OCI-LY1 (cell line): ENCODE data around the gene ZNF692.

Experiments
- H2AFZ ChIP-seq: fragments of 200-600 bp; sonication (generic), shearing (Covaris generic); 2 replicates; pipeline ENCODE4 v1.6.0; 2014; ENCODE audit warnings: antibody characterized with exemption, mild to moderate bottlenecking, low read length
- H3F3A ChIP-seq: fragments of 200-600 bp; sonication (generic), shearing (Covaris generic); 2 replicates; pipeline ENCODE4 v1.6.0; 2014; ENCODE audit warnings: mild to moderate bottlenecking, antibody characterized with exemption, low read length, moderate library complexity; ENCODE audit not compliant: insufficient read depth
- H3K27ac ChIP-seq: fragments of 200-600 bp; sonication (generic); 2 replicates; pipeline ENCODE4 v1.5.1; 2014; ENCODE audit warnings: low read length, mixed run types, mild to moderate bottlenecking, low read depth; ENCODE audit not compliant: poor library complexity, severe bottlenecking
- H3K27me3 ChIP-seq: fragments of 200-600 bp; sonication (generic); 2 replicates; pipeline ENCODE4 v1.6.0; 2014; ENCODE audit warnings: antibody characterized with exemption, mild to moderate bottlenecking, low read length, moderate library complexity; ENCODE audit not compliant: insufficient read depth
- H3K36me3 ChIP-seq: fragments of 200-600 bp; sonication (generic); 2 replicates; pipeline ENCODE4 v1.6.1; 2014; ENCODE audit warnings: mild to moderate bottlenecking, antibody characterized with exemption, low read length, moderate library complexity, mixed read lengths; ENCODE audit not compliant: insufficient read depth
- H3K4me1 ChIP-seq: fragments of 200-600 bp; sonication (generic); 2 replicates; pipeline ENCODE4 v1.5.1; 2014; ENCODE audit warnings: mild to moderate bottlenecking, low read length, moderate library complexity; ENCODE audit not compliant: insufficient read depth, severe bottlenecking
- H3K4me2 ChIP-seq: fragments of 200-600 bp; sonication (generic), shearing (Covaris generic); 2 replicates; pipeline ENCODE4 v1.6.1; 2014; ENCODE audit warnings: low read length
- H3K4me3 ChIP-seq: fragments of 200-600 bp; sonication (generic); 2 replicates; pipeline ENCODE4 v1.5.1; 2014; ENCODE audit warnings: low read length, low read depth, mild to moderate bottlenecking, mixed read lengths; ENCODE audit not compliant: poor library complexity, severe bottlenecking
- H3K79me2 ChIP-seq: fragments of 200-600 bp; shearing (Covaris generic); 2 replicates; pipeline ENCODE4 v1.6.1; 2016; ENCODE audit warnings: mixed run types, low read length, mixed read lengths; ENCODE audit not compliant: insufficient read depth
- H3K9ac ChIP-seq: fragments of 200-600 bp; sonication (generic), shearing (Covaris generic); 2 replicates; pipeline ENCODE4 v1.6.1; 2014; ENCODE audit warnings: mild to moderate bottlenecking, low read length, mixed read lengths
- H3K9me2 ChIP-seq: fragments of 200-600 bp; sonication (generic), shearing (Covaris generic); 2 replicates; pipeline ENCODE4 v1.6.1; 2014; ENCODE audit warnings: low read depth, mild to moderate bottlenecking, low read length, mixed read lengths
- H3K9me3 ChIP-seq: fragments of 200-600 bp; shearing (Covaris generic); 2 replicates; pipeline ENCODE4 v1.6.1; 2014; ENCODE audit warnings: low read length, mixed read lengths
- H4K20me1 ChIP-seq: fragments of 200-600 bp; sonication (generic), shearing (Covaris generic); 2 replicates; pipeline ENCODE4 v1.6.0; 2016; ENCODE audit warnings: mild to moderate bottlenecking, low read length; ENCODE audit not compliant: insufficient read depth
- CTCF ChIP-seq: fragments of 200-600 bp; sonication (generic), shearing (Covaris generic); IDR thresholded peaks from 2 replicates; pipeline ENCODE4 v1.5.1; 2017; ENCODE audit warnings: mild to moderate bottlenecking, antibody characterized with exemption, low read length, moderate library complexity, mixed read lengths
- EZH2 ChIP-seq: fragments of 200-600 bp; sonication (generic), shearing (Covaris generic); IDR thresholded peaks from 2 replicates; pipeline ENCODE4 v1.8.0; 2017; ENCODE audit warnings: borderline replicate concordance, mixed run types, mild to moderate bottlenecking, antibody characterized with exemption, low read length, moderate library complexity, mixed read lengths

The ZNF692 gene

DNA sequence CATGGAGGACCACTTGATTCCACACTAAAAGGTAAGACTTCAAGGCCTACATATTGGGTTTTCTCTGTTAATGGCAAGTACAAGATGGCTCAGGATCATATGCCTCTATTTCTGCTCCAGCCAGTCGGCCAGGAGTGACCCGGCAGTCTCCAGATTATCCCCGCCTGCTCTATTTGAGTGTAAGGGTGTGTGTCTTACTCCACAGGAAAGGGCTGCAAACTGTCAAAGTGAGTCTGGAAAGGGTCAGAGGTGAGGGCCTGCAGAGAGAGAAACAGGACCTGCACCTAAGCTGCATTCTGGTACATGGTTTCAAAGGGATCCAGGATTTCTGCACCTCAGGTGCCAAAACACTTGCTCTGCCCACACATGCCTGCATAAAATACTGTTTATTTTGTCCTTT is 9.2 kb downstream of the ZNF692 start:
- H3K27me3 ChIP-seq: no peaks in the 10 kb centered on the region
- H3K9me3 ChIP-seq: no peaks in the 10 kb centered on the region
- H3K36me3 ChIP-seq: peaks cover 86% of the 10 kb centered on the region
- H3K79me2 ChIP-seq: no peaks in the 10 kb centered on the region
- no peak overlapping the region for H3K4me2 ChIP-seq
- H4K20me1 ChIP-seq: no peaks in the 10 kb centered on the region
- H3K9ac ChIP-seq: no peak overlapping the region
- TF ChIP-seq EZH2 (no peak), CTCF (no peak)
- H3K27ac ChIP-seq: no peak overlapping the region
- H3F3A ChIP-seq: no peaks in the 10 kb centered on the region
- peaks cover 6% of the 10 kb centered on the region for H3K4me1 ChIP-seq
- H2AFZ ChIP-seq: no peak overlapping the region
- no peak overlapping the region for H3K4me3 ChIP-seq
- no peaks in the 10 kb centered on the region for H3K9me2 ChIP-seq

DNA sequence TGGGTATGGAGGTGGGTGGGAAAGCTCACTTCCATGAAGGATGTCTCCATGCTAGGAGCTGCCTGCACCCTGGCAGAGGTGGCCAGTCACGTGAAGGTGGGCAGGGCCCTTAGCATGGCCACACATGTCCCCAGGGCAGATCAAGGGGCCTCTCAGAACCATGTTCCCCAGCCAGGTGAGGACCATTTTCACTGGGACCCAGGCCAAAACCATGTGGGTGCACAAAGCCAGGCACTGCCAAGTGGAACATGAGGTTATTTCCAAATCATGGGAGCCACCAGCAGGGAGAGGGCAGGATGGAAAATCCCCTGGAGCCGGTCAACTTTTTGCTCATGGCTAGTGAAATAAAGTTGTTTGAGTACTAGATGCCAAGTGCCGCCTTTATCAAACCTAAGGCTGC is 9.7 kb downstream of the ZNF692 start:
- Histone ChIP-seq H3K4me2 (no peak overlapping the region), H3K4me1 (peaks cover 6% of the 10 kb centered on the region), H3K36me3 (peaks cover 90% of the 10 kb centered on the region), H3K9ac (no peak overlapping the region), H3K27me3 (no peaks in the 10 kb centered on the region), H3K9me3 (no peaks in the 10 kb centered on the region), H3K9me2 (no peaks in the 10 kb centered on the region), H3F3A (no peaks in the 10 kb centered on the region), H3K79me2 (no peaks in the 10 kb centered on the region), H4K20me1 (no peaks in the 10 kb centered on the region), H3K4me3 (no peak overlapping the region), H2AFZ (no peak overlapping the region), H3K27ac (no peak overlapping the region)
- TF ChIP-seq CTCF: no peak
- TF ChIP-seq EZH2: no peak

GRCh38 chr1:248848602-248849001 is 10.3 kb downstream of the ZNF692 start:
- Histone ChIP-seq H4K20me1 (no peaks in the 10 kb centered on the region), H3K36me3 (peaks cover 85% of the 10 kb centered on the region), H3K27ac (no peak overlapping the region), H3F3A (no peaks in the 10 kb centered on the region), H3K4me1 (peaks cover 6% of the 10 kb centered on the region), H3K27me3 (no peaks in the 10 kb centered on the region), H3K4me3 (no peak overlapping the region), H2AFZ (no peak overlapping the region), H3K9ac (no peak overlapping the region), H3K9me2 (no peaks in the 10 kb centered on the region), H3K4me2 (no peak overlapping the region), H3K9me3 (no peaks in the 10 kb centered on the region), H3K79me2 (no peaks in the 10 kb centered on the region)
- TF ChIP-seq CTCF (no peak), EZH2 (no peak)
